HG03103 (cell line): ENCODE data around the gene PRKCI.
"Not testable (repeated sequence)": the region's sequence is repeated elsewhere in the genome, so short reads cannot be mapped to it uniquely, and the experiment has no call there.

ENCODE experiments used
- ATAC-seq: cut with Tn5 transposase; IDR thresholded peaks from one replicate; pipeline ENCODE4 v1.9.1; 2021; ENCODE audit warnings: low read depth; ENCODE audit not compliant: unreplicated experiment

Gene PRKCI

DNA sequence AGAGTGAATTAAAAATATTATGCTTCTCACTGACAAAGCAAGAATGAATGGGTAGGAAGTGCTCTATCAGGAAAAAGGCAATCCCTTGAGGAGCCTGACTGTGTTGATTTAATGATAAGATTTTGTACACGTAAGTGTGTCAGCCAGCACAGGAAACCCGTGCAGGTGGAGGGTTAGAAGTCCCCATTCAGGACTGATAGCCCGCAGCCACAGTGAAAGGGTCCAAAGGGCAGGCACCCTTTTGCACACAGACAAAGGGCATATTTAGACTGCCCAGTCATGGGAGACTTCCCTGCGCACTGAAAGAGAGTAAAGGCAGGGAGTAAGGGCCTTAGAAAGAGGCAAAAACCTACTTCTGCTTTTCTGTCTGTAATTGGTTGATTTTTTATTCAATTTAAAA lies 108.9 kb downstream of the PRKCI start:
- ATAC-seq, result no peak

DNA sequence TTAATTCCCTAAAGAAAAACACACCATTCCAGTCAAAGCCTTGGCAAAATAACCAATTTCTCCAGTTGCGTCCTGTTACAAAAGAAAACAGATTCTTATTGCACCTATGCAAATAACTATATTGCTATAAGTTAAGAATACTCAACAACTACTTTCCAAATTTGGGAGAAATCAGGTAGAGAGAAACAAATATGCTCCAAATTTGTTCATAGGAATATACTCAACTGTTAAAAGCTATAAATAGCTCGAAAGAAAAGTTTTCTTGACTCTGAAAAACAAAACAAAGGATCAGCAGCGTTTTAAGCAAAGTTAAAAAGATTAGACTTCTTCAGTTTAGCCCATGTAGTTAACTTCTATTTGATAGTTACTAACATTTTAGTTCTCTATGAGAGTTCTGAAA lies 115.2 kb downstream of the PRKCI start:
- ATAC-seq, result no peak

DNA sequence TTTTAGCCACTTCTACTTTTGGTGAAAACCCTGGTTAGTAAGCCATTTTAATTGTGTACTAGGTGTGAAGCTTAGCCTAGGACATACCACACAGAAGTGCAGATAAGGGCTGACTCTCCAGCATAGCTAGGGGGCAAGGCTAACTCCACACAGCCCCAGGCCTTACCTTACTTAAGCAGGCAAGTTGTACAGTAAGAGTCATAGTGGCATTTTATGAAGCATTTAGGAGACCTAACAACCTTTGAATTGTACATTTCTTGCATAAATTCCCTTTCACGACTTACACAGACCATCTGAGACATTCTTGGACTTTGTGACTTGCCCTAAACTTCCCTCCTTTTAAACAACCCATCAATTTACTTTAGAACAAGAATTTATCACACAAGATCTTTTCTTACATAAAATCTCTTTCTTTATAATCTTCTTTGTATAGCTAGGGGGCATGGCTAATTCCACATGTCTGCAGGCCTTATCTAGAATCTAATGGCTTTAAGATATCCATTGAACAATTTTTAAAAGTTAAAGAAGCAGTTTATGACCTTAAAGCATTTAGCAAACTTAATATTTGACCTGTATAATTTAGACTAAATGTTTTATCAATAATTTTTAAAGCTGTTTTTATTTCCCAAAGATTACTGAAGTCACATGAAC lies 116.6 kb downstream of the PRKCI start:
- no peak for ATAC-seq

DNA sequence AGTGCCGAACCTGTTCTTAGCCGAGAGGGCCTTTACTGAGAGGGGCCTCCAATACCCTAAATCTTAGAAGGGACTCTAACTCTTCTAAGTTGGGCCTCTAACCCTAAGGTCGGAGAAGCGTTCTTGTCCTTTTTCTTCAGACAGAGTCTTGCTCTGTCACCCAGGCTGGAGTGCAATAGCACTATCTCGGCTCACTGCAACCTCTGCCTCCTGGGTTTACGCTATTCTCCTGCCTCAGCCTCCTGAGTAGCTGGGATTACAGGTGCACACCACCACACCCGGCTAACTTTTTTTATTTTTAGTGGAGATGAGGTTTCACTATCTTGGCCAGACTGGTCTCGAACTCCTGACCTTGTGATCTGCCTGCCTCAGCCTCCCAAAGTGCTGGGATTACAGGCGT lies 120.0 kb downstream of the PRKCI start:
- ATAC-seq, result not testable (repeated sequence)

DNA sequence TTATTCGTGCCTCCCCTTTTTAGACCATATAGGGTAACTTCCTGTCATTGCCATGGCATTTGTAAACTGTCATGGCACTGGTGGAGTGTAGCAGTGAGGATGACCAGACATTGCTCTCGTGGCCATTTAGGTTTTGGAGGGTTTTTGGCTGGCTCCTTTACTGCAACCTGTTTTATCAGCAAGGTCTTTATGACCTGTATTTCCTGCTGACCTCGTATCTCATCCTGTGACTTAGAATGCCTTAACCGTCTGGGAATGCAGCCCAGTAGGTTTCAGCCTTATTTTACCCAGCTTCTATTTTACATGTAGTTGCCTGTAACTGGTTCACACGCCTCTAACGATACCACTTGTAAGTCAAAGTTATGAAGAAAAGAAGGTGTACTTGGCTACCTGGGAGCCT lies 121.6 kb downstream of the PRKCI start:
- ATAC-seq, result not testable (repeated sequence)

DNA sequence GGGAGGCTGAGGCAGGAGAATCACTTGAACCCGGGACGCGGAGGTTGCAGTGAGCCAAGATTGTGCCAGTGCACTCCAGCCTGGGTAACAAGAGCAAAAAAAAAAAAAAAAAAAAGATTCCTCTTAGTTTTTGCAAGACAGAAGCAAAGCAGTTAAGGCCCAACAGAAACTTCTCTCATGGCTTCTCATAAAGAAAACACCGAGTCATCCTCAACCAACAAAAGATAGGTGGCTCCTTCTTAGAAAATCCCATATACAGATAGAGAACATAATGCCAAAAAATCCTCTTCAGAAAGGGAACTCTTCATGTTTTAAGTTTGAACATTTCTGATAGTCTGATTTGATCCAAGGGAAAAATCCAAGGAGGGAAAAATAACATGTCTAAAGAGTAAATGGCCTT lies 122.7 kb downstream of the PRKCI start:
- ATAC-seq, result no peak

DNA sequence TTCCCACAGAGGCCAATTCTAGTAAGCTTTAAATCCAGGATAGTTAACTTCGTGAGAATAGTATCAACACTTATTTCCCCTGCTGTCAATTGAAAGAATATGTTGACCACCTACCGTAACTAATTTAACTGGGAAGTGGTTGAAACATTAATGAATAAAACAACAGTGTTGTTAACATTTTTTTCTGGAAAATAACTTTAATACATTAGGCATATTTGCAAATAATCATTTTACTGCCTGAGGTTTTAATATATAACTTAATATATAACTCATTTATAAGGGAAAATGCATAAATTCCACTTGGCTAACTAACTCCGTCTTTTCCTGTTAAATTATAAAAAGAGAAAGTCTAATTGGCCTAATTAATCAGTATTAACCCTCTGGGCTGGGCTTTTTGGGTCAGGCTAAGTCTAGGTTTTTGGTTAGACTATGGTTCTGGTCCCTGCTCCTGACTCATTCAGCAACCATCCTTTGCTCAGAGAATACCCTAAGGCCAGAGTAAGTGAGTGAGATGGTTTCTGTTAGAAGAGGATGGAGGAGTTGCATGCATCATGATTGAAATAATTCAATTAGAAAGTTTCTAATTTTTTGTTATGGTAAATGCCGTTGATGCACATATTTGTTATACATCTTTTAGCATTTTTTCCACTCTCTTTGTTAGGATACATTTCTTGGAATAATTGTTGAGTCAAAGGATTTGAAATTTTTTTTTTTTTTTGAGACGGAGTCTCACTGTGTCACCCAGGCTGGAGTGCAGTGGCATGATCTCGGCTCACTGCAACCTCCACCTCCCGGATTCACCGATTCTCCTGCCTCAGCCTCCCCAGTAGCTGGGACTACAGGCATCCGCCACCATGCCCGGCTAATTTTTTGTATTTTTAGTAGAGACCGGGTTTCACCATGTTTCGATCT lies 124.5 kb downstream of the PRKCI start:
- ATAC-seq, result no peak

DNA sequence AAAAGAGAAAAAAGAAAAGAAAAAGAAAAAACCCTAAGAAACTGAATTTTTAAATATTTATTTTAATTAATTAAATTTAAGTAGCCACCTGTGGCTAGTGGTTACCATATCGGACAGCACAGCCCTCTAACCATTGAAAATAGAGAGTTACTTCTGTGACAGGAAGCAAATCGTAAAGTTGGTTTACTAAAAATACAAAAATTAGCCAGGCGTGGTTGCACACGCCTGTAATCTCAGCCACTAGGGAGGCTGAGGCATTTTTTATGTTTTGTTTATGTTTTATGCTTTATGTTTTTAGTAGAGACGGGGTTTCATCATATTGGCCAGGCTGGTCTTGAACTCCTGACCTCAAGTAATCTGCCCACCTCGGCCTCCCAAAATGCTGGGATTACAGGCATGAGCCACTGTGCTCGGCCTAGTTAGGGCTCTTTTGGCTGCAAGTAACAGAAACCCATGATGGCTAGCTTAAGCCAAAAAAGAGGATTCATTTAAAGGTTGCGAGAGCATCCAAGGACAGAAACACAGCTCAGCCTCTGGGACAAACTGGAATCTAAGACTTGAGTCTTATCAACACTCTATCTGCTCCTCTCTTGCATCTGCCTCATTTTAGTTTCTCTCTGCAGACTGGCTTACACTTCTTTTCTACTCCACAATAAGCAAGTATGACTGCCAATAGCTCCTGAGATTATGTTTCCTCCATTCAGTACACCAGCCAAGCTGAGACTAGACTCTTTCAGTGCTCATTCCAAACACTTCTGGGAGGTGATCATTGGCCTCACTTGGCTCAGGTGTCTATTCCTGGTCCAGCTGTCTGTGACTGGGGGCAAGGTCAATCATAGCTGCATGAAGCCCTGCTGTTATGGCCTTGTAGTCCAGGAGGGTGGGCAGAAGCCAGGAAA lies 128.5 kb downstream of the PRKCI start:
- ATAC-seq, result peak; percentile 53

DNA sequence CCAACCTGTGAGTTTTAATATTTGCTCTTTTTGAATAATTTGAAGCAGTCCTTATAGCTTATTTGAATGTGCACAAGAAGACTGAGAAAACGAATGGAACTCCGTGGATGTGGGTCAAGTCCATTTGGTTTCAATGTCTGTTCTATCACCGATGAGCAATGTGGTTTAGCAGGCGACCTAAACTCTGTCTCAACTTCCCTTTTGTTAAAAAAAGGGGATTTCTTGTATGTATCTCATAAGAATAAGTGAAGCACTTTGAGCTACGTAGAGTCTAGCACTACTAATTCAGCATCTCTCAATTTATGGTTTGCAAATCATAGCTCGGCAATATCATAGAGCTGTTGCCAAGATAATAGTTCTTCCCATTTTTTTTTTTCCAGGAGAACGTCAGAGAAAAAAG lies 130.7 kb downstream of the PRKCI start:
- ATAC-seq, result no peak

DNA sequence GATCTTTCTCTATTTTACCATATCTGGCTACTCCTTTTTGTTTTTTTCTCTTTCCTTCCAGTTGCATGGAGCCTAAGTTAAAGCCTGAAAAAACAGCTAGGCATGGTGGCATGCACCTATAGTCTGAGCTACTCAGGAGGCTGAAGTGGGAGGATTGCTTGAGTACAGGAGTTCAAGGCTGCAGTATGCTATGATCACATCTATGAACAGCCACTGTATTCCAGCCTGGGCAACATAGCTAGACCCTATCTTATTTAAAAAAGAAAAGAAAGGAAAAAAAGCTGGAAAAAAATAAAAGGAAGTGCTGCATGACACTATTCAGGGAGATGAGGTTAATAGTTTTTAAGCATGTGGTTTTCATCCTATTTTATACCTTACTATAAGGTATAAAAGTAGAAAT lies 131.3 kb downstream of the PRKCI start:
- ATAC-seq, result no peak

DNA sequence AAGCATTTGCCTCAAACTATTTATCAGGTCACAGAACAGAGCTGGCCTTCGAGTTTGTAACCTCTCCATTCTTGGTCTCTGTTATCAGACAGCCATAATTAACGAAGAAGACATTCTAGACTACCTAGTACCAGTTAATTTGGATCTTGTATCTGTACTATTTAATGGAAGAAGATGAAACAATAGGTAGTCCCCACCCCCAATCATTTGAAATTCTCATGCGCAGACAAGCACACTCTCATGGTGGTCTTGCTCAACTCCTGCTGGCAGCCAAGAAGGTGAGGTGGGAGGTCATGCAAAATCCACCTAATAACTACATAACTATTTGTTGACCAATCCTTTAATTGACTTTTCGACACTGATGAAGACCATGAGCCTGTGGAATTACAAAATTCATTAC lies 132.5 kb downstream of the PRKCI start:
- no peak for ATAC-seq
